Measurements from ENCODE around the gene KLHL29.

KLHL29 gene

DNA sequence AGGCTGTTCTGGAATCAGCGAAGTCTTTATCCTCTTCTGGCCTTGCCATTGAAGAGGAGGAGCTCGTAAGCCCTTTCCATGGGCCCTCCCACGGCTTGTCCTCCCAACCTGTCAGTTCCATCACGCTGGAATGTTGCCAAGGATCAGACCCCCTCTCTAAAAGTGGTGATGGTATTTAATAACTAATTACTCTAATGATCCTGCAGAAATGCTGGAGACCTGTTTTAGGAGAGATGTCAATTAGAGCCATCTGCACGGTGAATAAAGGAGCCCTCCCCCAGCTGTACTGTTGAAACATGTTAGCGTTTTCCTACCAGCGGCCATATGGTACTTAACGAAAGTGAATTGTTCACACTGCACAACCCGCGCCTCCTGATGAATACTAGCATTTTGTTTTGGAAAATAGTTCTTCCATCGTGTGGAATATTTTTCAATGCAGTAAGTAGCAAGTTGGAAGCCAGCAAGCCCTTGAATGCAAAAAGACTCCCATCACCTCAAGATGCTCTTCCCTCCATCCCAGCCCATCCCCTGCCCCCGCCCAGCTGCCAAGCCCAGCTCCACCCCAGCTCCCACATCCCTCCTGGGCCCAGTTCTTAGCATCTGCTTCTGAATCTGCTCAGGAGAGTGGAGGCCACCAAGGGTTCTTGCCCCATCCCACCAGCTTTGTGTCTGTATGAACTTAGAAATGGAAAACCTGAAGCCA lies 145.4 kb downstream of the KLHL29 start:
- Histone ChIP-seq H3K27me3 (ENCODE audit: low read depth, low read length) (no peaks in the 10 kb centered on the region), H3K4me3 (ENCODE audit: low read depth in 1 of 2, low read length in 2 of 2) (no peak overlapping the region), H3K27ac (ENCODE audit: low read length) (no peak overlapping the region), H3K4me1 (ENCODE audit: control insufficient read depth in 1 of 2, insufficient read depth in 2 of 2, low read length in 2 of 2) (peaks cover 12 to 32% of the 10 kb centered on the region in 2 donors), H3K9me3 (ENCODE audit: control insufficient read depth in 1 of 2, low read length in 2 of 2) (no peaks in the 10 kb centered on the region), H3K36me3 (ENCODE audit: control insufficient read depth in 1 of 2, insufficient read depth in 2 of 2, low read length in 2 of 2) (no peaks in the 10 kb centered on the region)

- H3K4me1 ChIP-seq (ENCODE audit: control insufficient read depth in 1 of 2, insufficient read depth in 2 of 2, low read length in 2 of 2) = peaks cover 12 to 29% of the 10 kb centered on the region in 2 donors
- no peaks in the 10 kb centered on the region for H3K9me3 ChIP-seq (ENCODE audit: control insufficient read depth in 1 of 2, low read length in 2 of 2)
- H3K27me3 ChIP-seq (ENCODE audit: low read depth, low read length) = no peaks in the 10 kb centered on the region
- H3K27ac ChIP-seq (ENCODE audit: low read length) = no peak overlapping the region
- H3K36me3 ChIP-seq (ENCODE audit: control insufficient read depth in 1 of 2, insufficient read depth in 2 of 2, low read length in 2 of 2) = no peaks in the 10 kb centered on the region
- H3K4me3 ChIP-seq (ENCODE audit: low read depth in 1 of 2, low read length in 2 of 2) = no peak overlapping the region
These were observed 145.9 kb downstream of the KLHL29 start for GRCh38 chr2:23530909-23531276.

DNA sequence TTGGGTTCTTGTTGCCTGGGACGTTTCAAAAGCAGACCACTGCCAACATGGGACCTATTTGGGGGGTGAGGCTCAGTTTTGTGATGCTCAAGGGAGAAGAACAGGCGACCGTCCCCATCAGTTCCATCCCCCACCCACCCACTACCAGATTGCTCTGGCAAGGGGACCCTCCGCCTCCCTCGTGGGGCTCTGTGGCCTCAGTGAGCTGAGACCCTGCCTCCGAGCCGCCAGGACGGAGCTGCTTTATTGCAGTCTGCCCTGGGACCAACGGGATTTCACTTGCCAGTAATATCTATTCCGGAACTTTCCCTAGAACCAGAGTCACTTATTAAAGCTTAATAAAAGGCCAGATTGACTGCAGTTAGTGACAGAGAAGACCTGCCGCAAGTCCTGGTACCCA lies 146.3 kb downstream of the KLHL29 start:
- H3K27ac ChIP-seq (ENCODE audit: low read length) = no peak overlapping the region
- peaks cover 12 to 26% of the 10 kb centered on the region in 2 donors for H3K4me1 ChIP-seq (ENCODE audit: control insufficient read depth in 1 of 2, insufficient read depth in 2 of 2, low read length in 2 of 2)
- H3K27me3 ChIP-seq (ENCODE audit: low read depth, low read length) = no peaks in the 10 kb centered on the region
- H3K36me3 ChIP-seq (ENCODE audit: control insufficient read depth in 1 of 2, insufficient read depth in 2 of 2, low read length in 2 of 2) = no peaks in the 10 kb centered on the region
- no peaks in the 10 kb centered on the region for H3K9me3 ChIP-seq (ENCODE audit: control insufficient read depth in 1 of 2, low read length in 2 of 2)
- no peak overlapping the region for H3K4me3 ChIP-seq (ENCODE audit: low read depth in 1 of 2, low read length in 2 of 2)

- Histone ChIP-seq H3K36me3 (ENCODE audit: control insufficient read depth in 1 of 2, insufficient read depth in 2 of 2, low read length in 2 of 2) (no peaks in the 10 kb centered on the region), H3K27me3 (ENCODE audit: low read depth, low read length) (no peaks in the 10 kb centered on the region), H3K27ac (ENCODE audit: low read length) (no peak overlapping the region), H3K9me3 (ENCODE audit: control insufficient read depth in 1 of 2, low read length in 2 of 2) (no peaks in the 10 kb centered on the region), H3K4me1 (ENCODE audit: control insufficient read depth in 1 of 2, insufficient read depth in 2 of 2, low read length in 2 of 2) (peaks cover 12 to 26% of the 10 kb centered on the region in 2 donors), H3K4me3 (ENCODE audit: low read depth in 1 of 2, low read length in 2 of 2) (peak overlapping the region in 1 of 2 donors; percentile 30)
These were observed 146.9 kb downstream of the KLHL29 start for GRCh38 chr2:23531881-23532280.

DNA sequence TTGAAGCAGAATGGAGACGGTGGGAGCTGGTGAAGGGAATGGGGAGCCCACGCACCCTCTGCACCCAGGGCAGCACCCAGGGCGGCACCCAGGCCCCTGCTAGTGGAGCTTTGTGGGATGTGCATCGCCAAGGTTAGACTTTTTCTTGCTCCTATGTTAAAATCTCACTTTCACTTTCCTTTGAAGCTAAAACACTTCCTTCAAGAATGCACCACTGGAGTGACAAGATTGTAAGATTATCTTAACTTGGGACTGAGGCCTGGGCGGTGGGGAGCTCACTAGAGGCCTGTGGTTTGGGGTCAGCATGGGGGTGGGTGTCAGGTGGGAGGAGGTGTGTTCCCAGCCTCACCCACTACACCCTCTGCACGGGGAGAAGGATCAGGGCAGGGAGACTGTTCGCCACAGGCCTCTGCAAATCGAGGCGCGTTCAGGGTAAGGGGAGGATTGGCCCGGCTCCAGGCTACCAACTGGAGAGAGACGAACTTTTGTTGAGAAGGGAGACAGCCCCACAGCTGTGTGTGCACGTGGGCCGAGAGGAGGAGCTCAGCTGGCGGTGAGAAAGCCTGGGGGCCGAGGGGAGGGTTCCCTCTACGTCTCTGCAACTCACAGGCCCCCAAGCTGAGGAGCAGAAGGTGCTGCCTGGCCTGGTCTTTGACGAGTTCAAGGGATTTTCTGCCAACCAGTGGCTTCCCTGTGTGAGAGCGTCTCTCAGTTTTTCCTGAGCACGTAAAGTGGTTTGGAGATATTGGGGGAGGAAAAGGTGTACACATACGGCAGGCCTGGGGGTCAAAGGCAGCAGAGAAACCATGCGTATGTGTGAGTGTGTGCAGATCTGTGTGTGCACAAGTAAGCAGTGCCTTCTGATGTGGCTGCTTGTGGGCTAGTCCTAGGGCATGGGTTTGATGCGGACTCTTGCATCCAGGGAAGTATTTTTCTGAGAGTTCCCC lies 147.7 kb downstream of the KLHL29 start:
- H3K36me3 ChIP-seq (ENCODE audit: control insufficient read depth in 1 of 2, insufficient read depth in 2 of 2, low read length in 2 of 2) = no peaks in the 10 kb centered on the region
- H3K9me3 ChIP-seq (ENCODE audit: control insufficient read depth in 1 of 2, low read length in 2 of 2) = no peaks in the 10 kb centered on the region
- peaks cover 12 to 26% of the 10 kb centered on the region in 2 donors for H3K4me1 ChIP-seq (ENCODE audit: control insufficient read depth in 1 of 2, insufficient read depth in 2 of 2, low read length in 2 of 2)
- H3K27me3 ChIP-seq (ENCODE audit: low read depth, low read length) = no peaks in the 10 kb centered on the region
- no peak overlapping the region for H3K27ac ChIP-seq (ENCODE audit: low read length)
- H3K4me3 ChIP-seq (ENCODE audit: low read depth in 1 of 2, low read length in 2 of 2) = peak overlapping the region; percentile 30 to 32

DNA sequence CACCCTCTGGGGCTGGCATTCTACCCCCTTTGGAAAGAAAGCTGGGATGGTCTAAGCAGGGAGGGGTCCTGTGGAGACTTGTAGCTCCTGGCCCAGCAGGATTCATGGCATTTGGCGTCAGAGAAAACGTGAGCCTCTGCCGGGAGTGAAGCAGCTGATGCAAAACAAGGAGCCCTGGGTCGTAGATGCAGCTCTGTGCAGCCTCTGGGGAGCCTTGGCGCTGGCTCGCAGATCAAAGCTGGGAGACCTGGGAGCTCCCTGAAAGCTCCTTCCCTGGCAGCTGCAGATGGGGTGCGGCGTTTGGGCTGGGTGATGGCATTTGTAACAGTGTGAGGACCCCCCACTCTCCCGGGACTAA lies 148.3 kb downstream of the KLHL29 start:
- H3K9me3 ChIP-seq (ENCODE audit: control insufficient read depth in 1 of 2, low read length in 2 of 2) = no peaks in the 10 kb centered on the region
- no peak overlapping the region for H3K4me3 ChIP-seq (ENCODE audit: low read depth in 1 of 2, low read length in 2 of 2)
- H3K4me1 ChIP-seq (ENCODE audit: control insufficient read depth in 1 of 2, insufficient read depth in 2 of 2, low read length in 2 of 2) = peaks cover 12 to 26% of the 10 kb centered on the region in 2 donors
- H3K27me3 ChIP-seq (ENCODE audit: low read depth, low read length) = no peaks in the 10 kb centered on the region
- H3K36me3 ChIP-seq (ENCODE audit: control insufficient read depth in 1 of 2, insufficient read depth in 2 of 2, low read length in 2 of 2) = no peaks in the 10 kb centered on the region
- no peak overlapping the region for H3K27ac ChIP-seq (ENCODE audit: low read length)

GRCh38 chr2:23534771-23535170 lies 149.8 kb downstream of the KLHL29 start:
- H3K4me3 ChIP-seq (ENCODE audit: low read depth in 1 of 2, low read length in 2 of 2) = no peak overlapping the region
- no peaks in the 10 kb centered on the region for H3K36me3 ChIP-seq (ENCODE audit: control insufficient read depth in 1 of 2, insufficient read depth in 2 of 2, low read length in 2 of 2)
- peaks cover 12 to 26% of the 10 kb centered on the region in 2 donors for H3K4me1 ChIP-seq (ENCODE audit: control insufficient read depth in 1 of 2, insufficient read depth in 2 of 2, low read length in 2 of 2)
- H3K9me3 ChIP-seq (ENCODE audit: control insufficient read depth in 1 of 2, low read length in 2 of 2) = no peaks in the 10 kb centered on the region
- no peaks in the 10 kb centered on the region for H3K27me3 ChIP-seq (ENCODE audit: low read depth, low read length)
- H3K27ac ChIP-seq (ENCODE audit: low read length) = no peak overlapping the region

DNA sequence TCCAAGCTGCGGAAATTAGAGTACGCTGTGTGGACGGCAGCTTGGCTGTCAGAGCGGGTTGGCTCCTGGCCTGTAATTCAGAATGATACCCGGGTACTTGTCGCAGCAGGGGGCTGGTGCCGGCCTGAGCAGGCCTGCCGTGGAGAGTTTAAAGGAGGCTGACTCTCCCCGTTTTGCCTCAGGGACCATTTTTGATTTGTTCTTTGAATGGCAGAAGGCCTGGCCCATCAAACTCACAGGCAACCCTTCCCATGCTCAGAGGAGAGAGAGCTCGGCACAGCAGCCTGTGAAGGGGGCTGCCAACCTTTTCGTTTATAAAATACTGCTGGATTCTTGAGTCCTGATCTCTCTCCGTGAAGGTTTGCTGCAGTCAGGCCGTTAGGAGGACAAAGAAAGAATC lies 151.3 kb downstream of the KLHL29 start:
- H3K9me3 ChIP-seq (ENCODE audit: control insufficient read depth in 1 of 2, low read length in 2 of 2) = no peaks in the 10 kb centered on the region
- no peaks in the 10 kb centered on the region for H3K36me3 ChIP-seq (ENCODE audit: control insufficient read depth in 1 of 2, insufficient read depth in 2 of 2, low read length in 2 of 2)
- no peak overlapping the region for H3K27ac ChIP-seq (ENCODE audit: low read length)
- H3K27me3 ChIP-seq (ENCODE audit: low read depth, low read length) = no peaks in the 10 kb centered on the region
- peaks cover 13 to 30% of the 10 kb centered on the region in 2 donors for H3K4me1 ChIP-seq (ENCODE audit: control insufficient read depth in 1 of 2, insufficient read depth in 2 of 2, low read length in 2 of 2)
- H3K4me3 ChIP-seq (ENCODE audit: low read depth in 1 of 2, low read length in 2 of 2) = no peak overlapping the region

DNA sequence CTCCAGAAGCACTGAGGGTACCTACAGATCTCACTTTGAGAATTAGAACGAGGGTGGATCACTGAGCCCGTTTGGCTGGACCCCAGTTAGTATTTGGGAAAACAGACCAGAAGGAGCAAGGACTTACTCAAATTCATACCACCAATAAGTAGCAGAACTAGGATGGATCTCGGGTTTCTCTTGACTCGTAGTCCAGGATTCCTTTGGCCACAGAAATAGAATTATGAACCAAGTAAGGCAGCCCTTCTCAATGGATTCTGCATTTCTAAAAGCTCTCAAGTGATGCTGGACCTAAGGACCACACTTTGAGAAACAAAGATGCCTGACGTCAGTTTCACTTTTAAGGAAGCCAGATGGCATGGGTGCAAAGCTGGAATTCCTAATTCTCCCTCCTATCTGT lies 153.0 kb downstream of the KLHL29 start:
- Histone ChIP-seq H3K27me3 (ENCODE audit: low read depth, low read length) (no peaks in the 10 kb centered on the region), H3K9me3 (ENCODE audit: control insufficient read depth in 1 of 2, low read length in 2 of 2) (no peaks in the 10 kb centered on the region), H3K36me3 (ENCODE audit: control insufficient read depth in 1 of 2, insufficient read depth in 2 of 2, low read length in 2 of 2) (no peaks in the 10 kb centered on the region), H3K27ac (ENCODE audit: low read length) (no peak overlapping the region), H3K4me1 (ENCODE audit: control insufficient read depth in 1 of 2, insufficient read depth in 2 of 2, low read length in 2 of 2) (peaks cover 3 to 22% of the 10 kb centered on the region in 2 donors), H3K4me3 (ENCODE audit: low read depth in 1 of 2, low read length in 2 of 2) (no peak overlapping the region)

- no peaks in the 10 kb centered on the region for H3K36me3 ChIP-seq (ENCODE audit: control insufficient read depth in 1 of 2, insufficient read depth in 2 of 2, low read length in 2 of 2)
- H3K9me3 ChIP-seq (ENCODE audit: control insufficient read depth in 1 of 2, low read length in 2 of 2) = no peaks in the 10 kb centered on the region
- H3K4me3 ChIP-seq (ENCODE audit: low read depth in 1 of 2, low read length in 2 of 2) = no peak overlapping the region
- no peak overlapping the region for H3K27ac ChIP-seq (ENCODE audit: low read length)
- no peaks in the 10 kb centered on the region for H3K27me3 ChIP-seq (ENCODE audit: low read depth, low read length)
- H3K4me1 ChIP-seq (ENCODE audit: control insufficient read depth in 1 of 2, insufficient read depth in 2 of 2, low read length in 2 of 2) = peaks cover 3 to 22% of the 10 kb centered on the region in 2 donors
These were observed 153.6 kb downstream of the KLHL29 start for GRCh38 chr2:23538566-23538965.

- Histone ChIP-seq H3K27me3 (ENCODE audit: low read depth, low read length) (no peaks in the 10 kb centered on the region), H3K36me3 (ENCODE audit: control insufficient read depth in 1 of 2, insufficient read depth in 2 of 2, low read length in 2 of 2) (no peaks in the 10 kb centered on the region), H3K4me3 (ENCODE audit: low read depth in 1 of 2, low read length in 2 of 2) (no peak overlapping the region), H3K4me1 (ENCODE audit: control insufficient read depth in 1 of 2, insufficient read depth in 2 of 2, low read length in 2 of 2) (peaks cover 9 to 20% of the 10 kb centered on the region in 2 donors), H3K27ac (ENCODE audit: low read length) (no peak overlapping the region), H3K9me3 (ENCODE audit: control insufficient read depth in 1 of 2, low read length in 2 of 2) (no peaks in the 10 kb centered on the region)
These were observed 155.9 kb downstream of the KLHL29 start for GRCh38 chr2:23540804-23541360.
